H1 (cell line): ENCODE results near the gene RIMBP2. TPM values are rescaled to one million over a fixed set of nuclear protein-coding genes. Genes with fewer than 3 reads are reported as not detected.

ENCODE experiments used
- BRCA1 ChIP-seq: IDR thresholded peaks from 2 replicates; pipeline ENCODE4 v1.6.1; 2012; ENCODE audit warnings: low read depth, low read length, improper control_type of control experiment
- CHD7 ChIP-seq: fragments of 300-600 bp; sonication (generic); IDR thresholded peaks from 2 replicates; pipeline ENCODE4 v1.7.1; 2012; ENCODE audit warnings: low read length, moderate library complexity, mild to moderate bottlenecking, inconsistent platforms; ENCODE audit not compliant: insufficient replicate concordance
- CTBP2 ChIP-seq: IDR thresholded peaks from 2 replicates; pipeline ENCODE4 v1.7.0; 2011; ENCODE audit warnings: borderline replicate concordance, mild to moderate bottlenecking, moderate library complexity, mixed read lengths, low read length; ENCODE audit not compliant: insufficient read depth, insufficient read length
- CTCF ChIP-seq, 3 experiments: IDR thresholded peaks; 1 replicate in 2 of 3; 2 replicates in 1 of 3; pipeline versions ENCODE4 v1.5.1 to v1.6.1; 2011; ENCODE audit warnings: low read length in 3 of 3, mild to moderate bottlenecking in 3 of 3, inconsistent platforms in 2 of 3, low read depth in 1 of 3, moderate library complexity in 1 of 3; ENCODE audit not compliant: insufficient read depth in 1 of 3; ENCODE audit errors: control extremely low read depth in 1 of 3
- EGR1 ChIP-seq: IDR thresholded peaks from 2 replicates; pipeline ENCODE4 v1.6.1; 2011; ENCODE audit warnings: low read depth, low read length, borderline replicate concordance
- EP300 ChIP-seq, 2 experiments: IDR thresholded peaks; 1 replicate in 1 of 2; 2 replicates in 1 of 2; pipeline ENCODE4 v1.6.1; 2011 to 2012; ENCODE audit warnings: low read depth in 2 of 2, low read length in 2 of 2, mild to moderate bottlenecking in 2 of 2, borderline replicate concordance in 1 of 2, inconsistent platforms in 1 of 2, moderate library complexity in 1 of 2
- GTF2F1 ChIP-seq: IDR thresholded peaks from 2 replicates; pipeline ENCODE4 v1.6.1; 2012; ENCODE audit warnings: low read depth, low read length, improper control_type of control experiment, borderline replicate concordance
- JUN ChIP-seq: IDR thresholded peaks from 2 replicates; pipeline ENCODE4 v1.6.1; 2011; ENCODE audit warnings: low read depth, mild to moderate bottlenecking, improper control_type of control experiment, low read length
- POLR2A ChIP-seq, 2 experiments: IDR thresholded peaks; 1 replicate in 1 of 2; 2 replicates in 1 of 2; pipeline ENCODE4 v1.6.1; 2011; ENCODE audit warnings: low read depth in 2 of 2, low read length in 2 of 2, mild to moderate bottlenecking in 2 of 2; ENCODE audit errors: control extremely low read depth in 1 of 2
- polyA plus RNA-seq, 7 experiments: library from polyadenylated mRNA; depleted of rRNA in 3 of 7; stranded (reverse) in 5 of 7; unstranded in 2 of 7; fragments of >200 nt in 5 of 7; fragments of 200-250 nt in 2 of 7; gene quantifications; 1 replicate in 5 of 7; 2 replicates in 1 of 7; 4 replicates in 1 of 7; pipeline versions ENCODE4 v1.2.1 to v1.2.3, GENCODE V29; 2011 to 2013; ENCODE audit warnings: missing spikeins in 2 of 7, mixed read lengths in 2 of 7
- total RNA-seq: library from RNA; stranded (reverse); fragmentation: NEBNext Ultra II Directional; extraction: Animal tissue kit (Norgen Biotek cat#: 25700); gene quantifications from 2 replicates; pipeline ENCODE4 v1.2.1, GENCODE V29; 2021

RIMBP2 gene
- total and polyA plus RNA-seq, 2 of the 8 experiments (the other 6 are each of a cell fraction or from before 2014, with no cell fraction given) = 0.18 to 0.65 TPM

DNA sequence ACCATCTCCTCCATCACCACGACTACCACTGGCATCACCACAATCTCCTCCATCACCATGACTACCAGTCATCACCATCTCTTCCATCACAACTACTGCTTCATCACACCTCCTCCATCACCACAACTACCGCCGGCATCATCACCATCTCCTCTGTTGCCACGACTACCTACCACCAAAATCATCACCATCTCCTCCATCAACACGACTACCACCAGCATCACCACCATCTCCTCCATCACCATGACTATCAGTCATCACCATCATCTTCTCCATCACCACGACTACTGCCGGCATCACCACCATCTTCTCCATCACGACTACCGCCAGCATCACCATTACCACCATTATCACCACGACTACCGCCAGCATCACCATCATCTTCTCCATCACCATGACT, 89.5 kb downstream of the RIMBP2 start (continued):
- no peak for TF ChIP-seq CHD7
- TF ChIP-seq BRCA1 = no peak
- TF ChIP-seq POLR2A (IDR thresholded peaks at IDR 0.05; ENCODE audit: control extremely low read depth in 1 of 2, low read depth in 2 of 2, low read length in 2 of 2) = no peak
- TF ChIP-seq CTBP2 = no peak
- no peak for TF ChIP-seq JUN
- TF ChIP-seq EP300 (IDR thresholded peaks at IDR 0.05; ENCODE audit: borderline replicate concordance in 1 of 2, low read depth in 2 of 2, low read length in 2 of 2) = no peak
- TF ChIP-seq GTF2F1 = no peak
- TF ChIP-seq CTCF (IDR thresholded peaks at IDR 0.05; ENCODE audit: control extremely low read depth in 1 of 3, insufficient read depth in 1 of 3, low read depth in 1 of 3, low read length in 3 of 3) = no peak
- no peak for TF ChIP-seq EGR1
